KMS-11 (cell line): Measurements from ENCODE around the gene ANKRD55.

ENCODE experiments used
- H2AFZ ChIP-seq: fragments of 200-600 bp; sonication (generic); 2 replicates; pipeline ENCODE4 v1.6.1; 2016; ENCODE audit warnings: antibody characterized with exemption, mixed run types, low read depth
- H3K27ac ChIP-seq: fragments of 200-600 bp; sonication (generic); 2 replicates; pipeline ENCODE4 v1.6.1; 2016; ENCODE audit warnings: mild to moderate bottlenecking, mixed run types
- H3K27me3 ChIP-seq: fragments of 200-600 bp; sonication (generic); 2 replicates; pipeline ENCODE4 v1.6.1; 2017; ENCODE audit warnings: mild to moderate bottlenecking, low read depth, mixed run types, moderate library complexity; ENCODE audit not compliant: insufficient read depth
- H3K36me3 ChIP-seq: fragments of 200-600 bp; sonication (generic); 2 replicates; pipeline ENCODE4 v1.6.1; 2017; ENCODE audit warnings: mild to moderate bottlenecking, mixed run types; ENCODE audit not compliant: insufficient read depth
- H3K4me1 ChIP-seq: fragments of 200-600 bp; sonication (generic); 2 replicates; pipeline ENCODE4 v1.6.1; 2016; ENCODE audit warnings: mild to moderate bottlenecking, low read depth, mixed run types; ENCODE audit not compliant: poor library complexity, severe bottlenecking
- H3K4me2 ChIP-seq: fragments of 200-600 bp; sonication (generic); 2 replicates; pipeline ENCODE4 v1.7.0; 2016; ENCODE audit warnings: mild to moderate bottlenecking, mixed run types
- H3K4me3 ChIP-seq: fragments of 200-600 bp; sonication (generic); IDR thresholded peaks from 2 replicates; pipeline ENCODE4 v1.6.1; 2017; ENCODE audit warnings: low read depth, low read length, mixed read lengths; ENCODE audit not compliant: insufficient read depth
- H3K79me2 ChIP-seq: fragments of 200-600 bp; sonication (generic); 2 replicates; pipeline ENCODE4 v1.6.1; 2016; ENCODE audit warnings: low read depth, mixed run types; ENCODE audit not compliant: insufficient read depth
- H3K9ac ChIP-seq: fragments of 200-600 bp; sonication (generic); 2 replicates; pipeline ENCODE4 v1.6.1; 2016; ENCODE audit warnings: mild to moderate bottlenecking, mixed run types
- H4K20me1 ChIP-seq: fragments of 200-600 bp; sonication (generic); 2 replicates; pipeline ENCODE4 v1.6.1; 2016; ENCODE audit warnings: mild to moderate bottlenecking, mixed run types; ENCODE audit not compliant: insufficient read depth
- CTCF ChIP-seq: fragments of 200-600 bp; sonication (generic); conservative IDR thresholded peaks from 2 replicates; pipeline ENCODE4 v1.6.1; 2017; ENCODE audit warnings: low read depth, mild to moderate bottlenecking, antibody characterized with exemption, low read length, moderate library complexity, mixed read lengths

Gene ANKRD55

GRCh38 chr5:56053363-56053762, 179.8 kb downstream of the ANKRD55 start:
- Histone ChIP-seq H3K79me2 (no peaks in the 10 kb centered on the region), H3K27ac (no peak overlapping the region), H3K4me3 (no peak overlapping the region), H4K20me1 (no peaks in the 10 kb centered on the region), H3K4me1 (peaks cover 87% of the 10 kb centered on the region), H3K4me2 (no peak overlapping the region), H2AFZ (no peak overlapping the region), H3K36me3 (no peaks in the 10 kb centered on the region), H3K27me3 (no peaks in the 10 kb centered on the region), H3K9ac (no peak overlapping the region)
- TF ChIP-seq CTCF = no peak

- Histone ChIP-seq H4K20me1 (no peaks in the 10 kb centered on the region), H3K27me3 (no peaks in the 10 kb centered on the region), H3K4me3 (no peak overlapping the region), H3K36me3 (no peaks in the 10 kb centered on the region), H3K4me2 (no peak overlapping the region), H3K4me1 (peaks cover 84% of the 10 kb centered on the region), H3K79me2 (no peaks in the 10 kb centered on the region), H3K9ac (no peak overlapping the region), H2AFZ (no peak overlapping the region), H3K27ac (no peak overlapping the region)
- TF ChIP-seq CTCF = no peak
Observed at GRCh38 chr5:56052735-56053134, 180.4 kb downstream of the ANKRD55 start.

GRCh38 chr5:56050551-56051255, 182.4 kb downstream of the ANKRD55 start:
- H3K27ac ChIP-seq = peak overlapping the region; percentile 75
- peak overlapping the region; percentile 50 for H3K9ac ChIP-seq
- H2AFZ ChIP-seq = peak overlapping the region; percentile 70
- no peaks in the 10 kb centered on the region for H3K79me2 ChIP-seq
- no peak overlapping the region for H3K4me3 ChIP-seq
- H3K36me3 ChIP-seq = no peaks in the 10 kb centered on the region
- peaks cover 64% of the 10 kb centered on the region for H3K4me1 ChIP-seq
- H3K27me3 ChIP-seq = no peaks in the 10 kb centered on the region
- no peak for TF ChIP-seq CTCF
- H3K4me2 ChIP-seq = peak overlapping the region; percentile 74
- no peaks in the 10 kb centered on the region for H4K20me1 ChIP-seq
